Measurements from ENCODE around the gene HIPK2. TPM values are rescaled to one million over a fixed set of nuclear protein-coding genes. Genes with fewer than 3 reads are reported as not detected.

The HIPK2 gene
- total RNA-seq, 1 donor from 2014 or later = 44.0 TPM

DNA sequence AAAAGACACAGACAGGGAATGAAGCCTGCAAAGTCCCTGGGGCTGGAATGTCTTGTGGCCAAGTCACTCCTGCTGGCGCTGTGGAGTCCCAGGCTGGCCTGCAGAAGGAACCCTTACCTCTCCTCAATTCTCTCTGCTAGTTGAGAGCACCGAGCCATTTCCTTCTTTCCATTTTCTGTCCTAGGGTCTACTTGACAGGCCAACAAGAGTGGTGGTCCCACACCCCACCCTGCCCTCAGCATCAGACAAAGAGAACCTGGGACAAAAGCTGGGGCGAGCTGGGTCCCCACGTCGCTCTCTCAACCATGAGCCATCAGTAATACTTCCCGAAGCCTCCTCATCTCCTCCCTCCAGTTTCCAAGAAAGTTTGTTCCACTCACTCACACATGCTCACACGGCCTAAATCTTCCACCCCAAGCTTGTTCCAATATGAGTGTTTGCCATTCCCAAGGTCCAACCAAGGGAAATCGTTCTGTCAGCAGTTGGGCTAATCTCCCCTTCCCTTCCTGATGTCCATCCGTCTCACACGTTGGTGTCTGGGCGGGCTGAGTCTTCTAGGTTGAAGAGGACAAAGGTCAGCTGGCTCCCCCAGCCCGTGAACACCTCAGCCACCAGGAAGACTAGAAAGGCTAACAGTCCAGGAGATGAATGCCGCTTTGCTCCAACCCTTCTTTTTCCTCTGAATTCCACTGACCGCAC is 210.0 kb downstream of the HIPK2 start:
- H3K36me3 ChIP-seq (ENCODE audit: control insufficient read depth, insufficient read depth, low read length) = peaks cover 2% of the 10 kb centered on the region
- H3K4me3 ChIP-seq (ENCODE audit: low read depth, low read length) = no peak overlapping the region
- H3K27me3 ChIP-seq (ENCODE audit: control insufficient read depth, insufficient read depth, low read length) = no peaks in the 10 kb centered on the region
- TF ChIP-seq, protein P1, sequence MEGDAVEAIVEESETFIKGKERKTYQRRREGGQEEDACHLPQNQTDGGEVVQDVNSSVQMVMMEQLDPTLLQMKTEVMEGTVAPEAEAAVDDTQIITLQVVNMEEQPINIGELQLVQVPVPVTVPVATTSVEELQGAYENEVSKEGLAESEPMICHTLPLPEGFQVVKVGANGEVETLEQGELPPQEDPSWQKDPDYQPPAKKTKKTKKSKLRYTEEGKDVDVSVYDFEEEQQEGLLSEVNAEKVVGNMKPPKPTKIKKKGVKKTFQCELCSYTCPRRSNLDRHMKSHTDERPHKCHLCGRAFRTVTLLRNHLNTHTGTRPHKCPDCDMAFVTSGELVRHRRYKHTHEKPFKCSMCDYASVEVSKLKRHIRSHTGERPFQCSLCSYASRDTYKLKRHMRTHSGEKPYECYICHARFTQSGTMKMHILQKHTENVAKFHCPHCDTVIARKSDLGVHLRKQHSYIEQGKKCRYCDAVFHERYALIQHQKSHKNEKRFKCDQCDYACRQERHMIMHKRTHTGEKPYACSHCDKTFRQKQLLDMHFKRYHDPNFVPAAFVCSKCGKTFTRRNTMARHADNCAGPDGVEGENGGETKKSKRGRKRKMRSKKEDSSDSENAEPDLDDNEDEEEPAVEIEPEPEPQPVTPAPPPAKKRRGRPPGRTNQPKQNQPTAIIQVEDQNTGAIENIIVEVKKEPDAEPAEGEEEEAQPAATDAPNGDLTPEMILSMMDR (IDR thresholded peaks at IDR 0.05; ENCODE audit: insufficient read depth, low read length, poor library complexity, severe bottlenecking) = no peak
- no peak for DNase-seq (ENCODE audit: low read depth)

- TF ChIP-seq, protein P1 (IDR thresholded peaks at IDR 0.05; ENCODE audit: insufficient read depth, low read length, poor library complexity, severe bottlenecking) = no peak
- Histone ChIP-seq H3K36me3 (ENCODE audit: control insufficient read depth, insufficient read depth, low read length) (peaks cover 2% of the 10 kb centered on the region), H3K27me3 (ENCODE audit: control insufficient read depth, insufficient read depth, low read length) (no peaks in the 10 kb centered on the region), H3K4me3 (ENCODE audit: low read depth, low read length) (no peak overlapping the region)
- DNase-seq (ENCODE audit: low read depth) = no peak
Observed at GRCh38 chr7:139566736-139567646, 210.8 kb downstream of the HIPK2 start.

- no peaks in the 10 kb centered on the region for H3K27me3 ChIP-seq (ENCODE audit: control insufficient read depth, insufficient read depth, low read length)
- H3K36me3 ChIP-seq (ENCODE audit: control insufficient read depth, insufficient read depth, low read length) = peaks cover 2% of the 10 kb centered on the region
- TF ChIP-seq, protein P1 (IDR thresholded peaks at IDR 0.05; ENCODE audit: insufficient read depth, low read length, poor library complexity, severe bottlenecking) = no peak
- H3K4me3 ChIP-seq (ENCODE audit: low read depth, low read length) = no peak overlapping the region
- DNase-seq (ENCODE audit: low read depth) = no peak
Observed at GRCh38 chr7:139566075-139566474, 211.7 kb downstream of the HIPK2 start.

- Histone ChIP-seq H3K27me3 (ENCODE audit: control insufficient read depth, insufficient read depth, low read length) (no peaks in the 10 kb centered on the region), H3K36me3 (ENCODE audit: control insufficient read depth, insufficient read depth, low read length) (peaks cover 2% of the 10 kb centered on the region), H3K4me3 (ENCODE audit: low read depth, low read length) (no peak overlapping the region)
- TF ChIP-seq, protein P1 (IDR thresholded peaks at IDR 0.05; ENCODE audit: insufficient read depth, low read length, poor library complexity, severe bottlenecking) = no peak
- DNase-seq (ENCODE audit: low read depth) = no peak
Observed at GRCh38 chr7:139563856-139564255, 213.9 kb downstream of the HIPK2 start.

DNA sequence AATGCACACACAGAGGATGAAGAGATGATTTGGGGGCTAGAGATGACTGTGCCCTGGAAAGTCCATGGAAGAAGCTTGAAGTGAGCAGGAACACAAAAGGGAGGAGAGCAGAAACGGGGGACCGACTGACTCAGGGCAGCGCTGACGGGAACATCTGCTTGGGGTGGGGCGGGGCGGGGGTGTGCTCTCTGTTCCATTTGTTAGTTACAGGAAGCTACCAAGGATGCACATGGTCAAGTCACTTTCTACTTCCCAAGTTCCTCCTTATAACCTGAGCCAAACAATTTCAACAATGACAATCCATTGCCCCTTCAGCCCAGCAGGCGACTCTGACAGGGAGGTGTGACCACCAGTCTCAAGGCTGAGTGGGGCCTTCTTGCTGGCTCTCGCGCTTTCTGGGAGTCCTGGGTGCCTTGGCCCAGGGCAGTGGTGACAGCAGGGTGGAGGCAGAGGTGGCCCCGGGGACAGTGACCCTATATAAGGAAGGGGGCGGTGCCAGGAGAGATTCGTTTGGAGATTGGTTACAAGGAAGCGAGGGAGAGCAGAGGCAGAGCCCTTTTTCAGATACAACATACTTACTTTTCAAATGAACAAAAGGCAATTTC is 214.7 kb downstream of the HIPK2 start:
- H3K4me3 ChIP-seq (ENCODE audit: low read depth, low read length) = no peak overlapping the region
- TF ChIP-seq, protein P1 (IDR thresholded peaks at IDR 0.05; ENCODE audit: insufficient read depth, low read length, poor library complexity, severe bottlenecking) = no peak
- H3K27me3 ChIP-seq (ENCODE audit: control insufficient read depth, insufficient read depth, low read length) = no peaks in the 10 kb centered on the region
- peaks cover 2% of the 10 kb centered on the region for H3K36me3 ChIP-seq (ENCODE audit: control insufficient read depth, insufficient read depth, low read length)
- no peak for DNase-seq (ENCODE audit: low read depth)

Measured in kidney epithelial cell (primary cell).